Activated T-cell treated with anti-CD3 and anti-CD28 coated beads for 24 hours (primary cell): ENCODE measurements around the gene POTEG.
"Not testable (repeated sequence)": the region's sequence is repeated elsewhere in the genome, so short reads cannot be mapped to it uniquely, and the experiment has no call there.

Source experiments
- DNase-seq: peaks from one replicate; pipeline ENCODE4 v3.0.0-alpha.2; 2020; ENCODE audit warnings: low read depth

Gene POTEG

DNA sequence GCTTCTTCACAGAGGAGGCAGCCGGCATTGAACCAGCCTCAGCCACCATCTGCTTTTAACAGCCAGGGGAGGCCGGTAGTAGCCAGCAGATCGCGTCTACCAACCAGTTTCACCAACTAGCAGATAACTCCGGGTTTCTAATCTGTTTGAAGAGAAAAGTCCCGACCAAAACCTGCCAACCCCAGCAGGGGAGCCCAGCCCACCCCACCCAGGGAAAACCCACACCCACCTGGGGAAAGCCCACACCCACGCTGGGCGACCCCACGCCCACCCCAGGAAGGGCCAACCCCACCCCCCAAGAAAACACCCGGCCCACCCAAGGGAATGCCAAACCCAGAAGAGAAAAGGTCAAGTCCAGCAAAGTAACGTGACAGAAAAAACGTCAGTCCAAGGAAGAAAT, at the start of gene POTEG:
Gene POTEG, minus strand, starts transcription at position 101 of the 400 bp plus-strand sequence. Its CDS starts 52 bp downstream, at position 49.
- DNase-seq: not testable (repeated sequence)

DNA sequence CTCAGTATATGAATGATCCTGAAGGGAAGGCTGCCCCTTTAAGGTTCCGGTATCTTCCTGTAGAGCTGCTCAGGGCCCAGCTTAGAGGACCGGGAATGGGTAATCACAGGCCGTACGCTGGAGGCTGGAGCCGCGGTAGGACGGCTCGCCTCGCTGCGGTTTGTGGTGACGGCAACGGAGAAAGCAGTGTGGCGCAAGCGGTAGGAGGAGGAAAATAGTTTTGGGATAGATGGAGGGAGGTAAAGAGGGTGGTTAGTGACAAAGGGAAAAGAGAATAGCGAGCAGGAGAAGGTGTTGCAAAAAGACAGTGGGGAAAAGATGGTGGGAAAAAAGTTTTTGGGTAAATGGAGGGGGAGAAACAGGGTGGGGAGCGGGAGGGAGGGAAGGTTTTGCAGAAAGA, 48.0 kb upstream of the POTEG start:
- not testable (repeated sequence) for DNase-seq

- DNase-seq: not testable (repeated sequence)
These were observed 47.3 kb upstream of the POTEG start for GRCh38 chr14:19481421-19481820.

DNA sequence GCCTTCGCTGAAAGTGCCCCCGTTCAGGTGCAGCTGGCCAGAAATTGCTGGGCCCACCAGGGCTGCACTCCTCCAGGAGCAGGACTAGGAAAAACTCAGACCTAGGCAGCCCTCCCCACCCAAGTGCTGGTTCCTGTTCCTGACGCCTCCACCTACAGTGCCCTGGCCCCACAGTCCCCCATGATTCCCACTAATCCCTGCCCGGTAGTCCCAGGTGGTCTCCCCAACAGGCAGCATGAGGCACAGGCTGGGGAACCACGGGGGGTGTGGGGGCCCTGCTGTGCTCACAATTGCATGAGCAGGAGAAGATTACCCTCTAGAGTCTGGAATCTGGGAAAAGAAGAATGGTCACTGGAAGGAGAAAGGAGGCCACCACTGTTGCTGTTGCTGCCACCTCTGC, 46.4 kb upstream of the POTEG start:
- DNase-seq: not testable (repeated sequence)

DNA sequence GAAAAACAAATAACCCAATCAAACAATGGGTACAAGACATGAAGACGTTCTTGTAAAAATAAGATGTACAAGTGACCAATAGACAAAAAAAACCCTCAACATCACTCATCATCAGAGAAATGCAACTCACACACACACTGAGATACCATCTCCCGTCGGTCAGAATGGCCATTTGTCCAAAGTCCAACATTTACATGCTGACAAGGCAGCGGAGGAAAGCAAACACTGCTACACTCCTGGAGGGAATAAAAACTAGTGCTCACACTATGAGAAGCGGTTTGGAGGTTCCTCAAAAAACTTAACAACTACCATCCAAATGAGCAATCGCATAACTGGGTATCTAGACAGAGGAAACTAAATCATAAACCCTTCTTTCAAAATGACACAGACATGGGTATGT, 11.6 kb upstream of the POTEG start:
- DNase-seq: not testable (repeated sequence)

DNA sequence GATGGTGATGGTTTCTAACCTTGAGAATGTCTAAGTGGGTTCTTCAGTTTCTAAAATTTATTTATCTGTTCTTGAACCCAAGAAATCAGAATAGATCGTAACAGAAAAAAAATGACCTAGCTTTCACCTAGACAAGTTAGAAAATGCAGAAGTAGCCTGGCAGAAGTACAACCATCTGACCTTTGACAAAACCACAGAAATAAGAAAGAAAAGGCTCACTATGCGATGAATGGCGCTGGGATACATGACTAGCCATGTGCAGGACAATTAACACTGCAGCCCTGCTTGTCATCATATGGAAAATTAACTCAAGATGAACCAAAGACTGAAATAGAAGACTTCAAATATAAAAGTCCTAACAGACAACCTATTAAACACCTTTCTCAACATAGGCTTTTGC, 5.7 kb upstream of the POTEG start:
- DNase-seq: not testable (repeated sequence)

DNA sequence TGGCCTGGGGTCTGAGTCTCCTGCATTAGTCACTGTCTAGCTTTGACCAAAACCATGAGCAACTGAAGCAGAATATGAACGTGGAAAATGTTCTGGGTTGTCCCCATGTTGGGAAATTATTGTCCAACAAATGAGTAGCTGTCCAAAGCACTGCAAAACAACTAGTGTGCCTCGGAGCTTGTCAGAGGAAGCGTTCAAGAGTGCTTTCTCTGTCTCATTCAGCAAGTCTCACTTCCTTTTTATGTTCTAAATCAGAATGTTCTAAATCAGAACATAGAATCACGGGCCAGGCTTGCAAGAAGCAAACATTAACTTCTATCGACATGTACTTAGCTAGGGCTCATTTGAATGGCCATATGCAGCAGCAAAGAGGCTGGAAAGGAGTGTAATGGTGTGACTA, 5.1 kb upstream of the POTEG start:
- DNase-seq: not testable (repeated sequence)

DNA sequence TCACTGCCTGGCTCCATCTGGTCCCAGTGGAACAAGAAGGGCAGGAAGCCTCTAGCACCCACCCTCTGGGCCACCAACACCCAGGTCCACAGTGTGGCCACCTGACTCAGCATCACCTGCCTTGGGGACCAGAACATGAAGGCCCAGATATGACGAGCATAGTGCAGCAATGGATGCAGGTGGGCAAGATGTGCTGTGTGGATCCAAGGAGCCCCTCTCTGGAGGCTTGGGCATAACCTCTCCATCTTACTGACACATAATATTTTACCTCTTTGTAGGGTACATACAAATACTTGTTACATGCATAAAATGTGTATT, 2.9 kb upstream of the POTEG start:
- DNase-seq: not testable (repeated sequence)

DNA sequence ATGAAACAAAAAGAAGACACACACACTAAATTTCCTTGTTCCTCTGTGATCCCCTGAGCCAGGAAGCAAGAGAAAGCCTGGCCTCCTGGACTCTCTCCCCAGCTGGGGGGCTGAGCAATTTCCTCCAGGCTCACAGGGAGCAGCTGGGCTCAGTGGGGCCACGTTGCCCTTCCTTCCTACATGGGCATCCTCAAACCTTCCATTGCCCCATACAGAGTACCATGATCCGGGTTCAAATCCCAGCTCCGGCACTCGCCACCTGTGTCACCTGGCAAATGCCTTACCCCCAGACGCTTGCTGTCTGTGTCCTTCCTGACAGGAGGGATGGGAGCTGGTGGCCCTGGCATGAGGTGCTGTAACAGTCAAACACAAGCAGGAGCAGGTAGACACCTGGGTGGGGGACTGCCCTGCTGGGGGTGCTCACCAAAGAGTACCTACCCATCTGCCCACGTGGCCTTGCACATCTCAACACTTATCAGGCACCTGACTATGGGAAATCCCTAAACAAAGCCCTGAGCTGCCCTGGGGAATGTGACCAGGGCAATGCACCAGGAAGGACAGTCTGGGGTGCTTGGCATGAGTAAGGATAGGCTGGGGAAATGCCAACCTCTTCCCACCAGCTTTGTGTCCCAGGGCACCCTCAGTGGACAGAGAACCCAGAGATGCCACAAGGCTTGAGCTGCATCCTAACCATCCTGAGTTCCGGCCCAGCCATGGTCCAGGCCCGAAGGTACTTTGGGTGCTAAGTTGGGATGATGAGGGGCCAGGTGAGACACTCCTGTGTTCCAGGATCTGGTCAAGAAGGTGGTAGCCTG, 2.4 kb upstream of the POTEG start:
- not testable (repeated sequence) for DNase-seq

GRCh38 chr14:19435852-19436251, 1.7 kb upstream of the POTEG start:
- not testable (repeated sequence) for DNase-seq

GRCh38 chr14:19434891-19435290, 750 bp upstream of the POTEG start:
- DNase-seq: not testable (repeated sequence)

GRCh38 chr14:19433765-19434164, 376 bp downstream of the POTEG start:
- not testable (repeated sequence) for DNase-seq

DNA sequence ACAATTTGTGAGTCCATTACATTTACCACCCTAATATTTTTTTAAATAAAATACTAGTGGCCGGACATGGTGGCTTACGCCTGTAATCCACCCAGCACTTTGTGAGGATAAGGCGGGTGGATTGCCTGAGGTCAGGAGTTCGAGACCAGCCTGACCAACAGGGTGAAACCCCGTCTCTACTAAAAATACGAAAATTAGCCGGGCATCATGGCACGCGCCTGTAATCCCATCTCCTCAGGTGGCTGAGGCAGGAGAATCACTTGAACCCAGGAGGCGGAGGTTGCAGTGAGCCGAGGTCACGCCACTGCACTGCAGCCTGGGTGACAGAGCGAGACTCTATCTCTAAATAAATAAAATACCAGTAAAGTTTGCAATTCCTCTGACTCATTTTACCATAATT, 25.6 kb downstream of the POTEG start:
- DNase-seq: not testable (repeated sequence)

DNA sequence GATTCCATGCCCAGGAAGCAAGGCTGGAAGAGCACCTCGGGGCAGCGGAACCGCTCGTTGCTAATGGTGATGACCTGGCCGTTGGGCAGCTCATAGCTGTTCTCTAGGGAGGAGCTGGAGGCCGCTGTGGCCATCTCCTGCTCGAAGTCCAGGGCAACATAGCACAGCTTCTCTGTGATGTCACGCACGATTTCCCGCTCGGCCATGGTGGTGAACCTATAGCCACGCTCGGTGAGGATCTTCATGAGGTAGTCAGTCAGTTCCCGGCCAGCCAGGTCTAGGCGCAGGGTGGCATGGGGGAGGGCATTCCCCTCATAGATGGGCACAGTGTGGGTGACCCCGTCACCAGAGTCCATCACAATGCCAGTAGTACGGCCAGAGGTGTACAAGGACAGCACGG, 32.0 kb downstream of the POTEG start:
- not testable (repeated sequence) for DNase-seq

GRCh38 chr14:19394727-19395126, 39.4 kb downstream of the POTEG start:
- not testable (repeated sequence) for DNase-seq

GRCh38 chr14:19390230-19390629, 43.9 kb downstream of the POTEG start:
- not testable (repeated sequence) for DNase-seq

DNA sequence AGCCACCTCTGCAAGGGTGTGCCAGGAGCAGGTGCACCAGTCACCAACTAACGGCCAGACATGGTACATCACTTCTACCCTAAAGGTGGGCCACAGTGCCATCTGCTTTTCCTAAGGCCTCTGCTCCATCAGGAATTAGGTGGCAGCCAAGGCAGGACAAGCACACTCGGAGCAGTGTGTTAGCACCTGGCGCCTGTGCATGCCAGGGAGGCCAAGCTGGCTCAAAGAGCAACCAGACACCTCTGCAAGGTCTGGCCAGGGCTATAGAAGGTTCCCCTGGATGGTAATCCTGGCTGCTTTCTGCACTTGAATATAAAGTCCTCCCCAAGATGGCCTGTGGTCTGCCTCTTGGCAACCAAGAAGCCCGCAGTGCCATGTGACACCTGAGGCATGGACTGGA, 45.4 kb downstream of the POTEG start:
- not testable (repeated sequence) for DNase-seq

- DNase-seq: not testable (repeated sequence)
These were observed 47.1 kb downstream of the POTEG start for GRCh38 chr14:19386996-19387395.

DNA sequence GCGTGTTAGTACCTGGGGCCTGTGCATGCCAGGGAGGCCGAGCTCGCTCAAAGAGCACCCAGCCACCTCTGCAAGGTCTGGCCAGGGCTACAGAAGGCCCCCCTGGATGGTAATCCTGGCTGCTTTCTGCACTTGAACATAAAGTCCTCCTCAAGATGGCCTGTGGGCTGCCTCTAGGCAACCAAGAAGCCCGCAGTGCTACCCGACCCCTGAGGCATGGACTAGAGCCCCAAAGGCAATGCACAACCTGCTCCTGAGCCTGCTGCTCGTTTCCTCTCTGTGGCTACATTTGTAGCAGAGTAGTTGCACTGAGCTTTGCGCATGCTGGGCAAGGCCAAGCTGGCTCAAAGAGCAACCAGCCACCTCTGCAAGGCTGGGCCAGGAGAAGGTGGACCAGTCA, 47.8 kb downstream of the POTEG start:
- not testable (repeated sequence) for DNase-seq

- DNase-seq: not testable (repeated sequence)
These were observed 49.9 kb downstream of the POTEG start for GRCh38 chr14:19384088-19384781.

- not testable (repeated sequence) for DNase-seq
These were observed 51.0 kb downstream of the POTEG start for GRCh38 chr14:19383008-19383584.

- DNase-seq: not testable (repeated sequence)
These were observed 54.0 kb downstream of the POTEG start for GRCh38 chr14:19380137-19380536.

DNA sequence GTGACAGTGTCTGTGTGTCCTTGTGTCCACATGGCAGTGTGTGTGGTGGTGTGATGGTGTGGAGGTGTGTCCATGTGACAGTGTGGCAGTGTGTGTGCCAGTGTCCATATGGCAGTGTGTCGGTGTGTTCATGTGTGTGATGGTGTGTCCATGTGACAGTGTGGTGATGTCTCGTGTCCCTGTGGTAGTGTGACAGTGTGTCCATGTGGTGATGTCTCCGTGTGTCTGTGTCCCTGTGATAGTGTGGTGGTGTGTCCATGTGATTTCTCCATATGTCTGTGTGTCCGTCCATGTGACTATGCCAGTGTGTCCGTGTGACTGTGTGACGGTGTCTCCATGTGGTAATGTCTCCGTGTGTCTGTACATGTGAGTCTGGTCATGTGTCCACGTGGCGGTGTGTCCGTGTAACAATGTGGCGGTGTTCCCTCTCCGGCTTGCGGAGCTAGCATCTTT, 59.7 kb downstream of the POTEG start:
- DNase-seq: not testable (repeated sequence)
